Measurements from ENCODE around the gene EMC6. TPM values are rescaled to one million over a fixed set of nuclear protein-coding genes. Genes with fewer than 3 reads are reported as not detected.
A peak's percentile ranks its signal among the peaks of the same experiment; 100 is the strongest.

Gene EMC6
- total and polyA plus RNA-seq, 2 of the 4 experiments (the other 2 are of a cell fraction), result 10.9 to 80.5 TPM

DNA sequence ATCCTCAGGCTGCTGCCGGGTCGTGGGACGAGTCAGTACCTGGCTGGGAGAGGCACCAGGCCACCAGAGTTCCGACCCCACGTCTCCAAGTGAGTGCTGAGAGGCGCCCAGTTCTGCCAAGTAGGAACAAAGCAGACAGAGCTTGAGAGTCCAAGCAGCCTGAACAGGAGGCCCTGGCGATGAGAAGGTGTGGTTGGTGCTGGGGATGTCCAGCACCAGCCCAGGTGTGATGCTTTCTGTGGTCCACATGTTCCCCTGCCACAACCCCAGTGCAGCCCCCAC is 11.1 kb upstream of the EMC6 start:
- no TSS peak for BruUV-seq (replicated peaks)
- peaks cover 0 to 14% of the 10 kb centered on the region in 2 experiments; a peak in 2 of 4 replicates for H3K79me1 ChIP-seq (ENCODE audit: low read depth in 1 of 2, low read length in 2 of 2)
- H4K91ac ChIP-seq (ENCODE audit: insufficient read depth, low read depth, low read length), result no peak overlapping the region
- H3K4me3 ChIP-seq (ENCODE audit: insufficient read depth, low read depth, low read length), result no peak overlapping the region
- no peak overlapping the region for H2BK5ac ChIP-seq (ENCODE audit: low read depth, low read length, poor library complexity, severe bottlenecking)
- ATAC-seq (ENCODE audit: low read depth) (no peak), DNase-seq (no peak)
- H3K23ac ChIP-seq (ENCODE audit: low read depth, low read length), result no peak overlapping the region
- no peak overlapping the region for H2BK120ac ChIP-seq (ENCODE audit: low read depth, low read length)
- no peak overlapping the region for H3K56ac ChIP-seq (ENCODE audit: extremely low read depth, insufficient read depth, low read length)
- no peaks in the 10 kb centered on the region for H3K9me3 ChIP-seq (ENCODE audit: control insufficient read depth, insufficient read depth, low read length)
- no peak overlapping the region for H3K27ac ChIP-seq (ENCODE audit: insufficient read depth, low read length)
- peak overlapping the region; percentile 42 for H2AK9ac ChIP-seq (replicated peaks; ENCODE audit: low read depth, low read length, poor library complexity)
- intact Hi-C loops (cut with micrococcal nuclease), result no loop called here
- no peak overlapping the region for H3K4me2 ChIP-seq (ENCODE audit: low read depth, low read length)
- POLR2A ChIA-PET (ENCODE audit: unreplicated experiment), result no interaction called here
- peak overlapping the region; percentile 1 for H2AFZ ChIP-seq (replicated peaks; ENCODE audit: low read length, poor library complexity)
- no peak overlapping the region for H3K18ac ChIP-seq (ENCODE audit: low read depth, low read length)
- H4K20me1 ChIP-seq (ENCODE audit: insufficient read depth, low read length), result peaks cover 22% of the 10 kb centered on the region
- H2BK15ac ChIP-seq (ENCODE audit: low read depth, low read length), result no peak overlapping the region
- CTCF ChIA-PET, result no interaction called here
- WGBS, 2 experiments (ENCODE audit: extremely low coverage in 2 of 2, insufficient read length in 1 of 2), result no CpG with 5 or more reads among the region's 7 CpGs
- H3K4ac ChIP-seq (ENCODE audit: low read depth, low read length), result no peak overlapping the region
- dilution Hi-C loops (cut with HindIII; ENCODE audit: low sequenced_read_pairs, unreplicated experiment), result no loop called here
- peaks cover 16% of the 10 kb centered on the region; the same call in 1 of the 2 replicates for H3K36me3 ChIP-seq (ENCODE audit: control insufficient read depth, insufficient read depth, low read length)
- H2AK5ac ChIP-seq (ENCODE audit: low read depth, low read length), result no peak overlapping the region
- TF ChIP-seq RFX5 (IDR thresholded peaks at IDR 0.05; ENCODE audit: low read depth, low read length) (no peak), RAD21 (IDR thresholded peaks at IDR 0.05; ENCODE audit: low read length) (no peak), NFE2L2 (IDR thresholded peaks at IDR 0.05; ENCODE audit: low read depth, low read length) (no peak), SMC3 (IDR thresholded peaks at IDR 0.05; ENCODE audit: low read depth, low read length) (no peak), BHLHE40 (IDR thresholded peaks at IDR 0.05; ENCODE audit: low read depth, low read length) (no peak), CHD1 (IDR thresholded peaks at IDR 0.05; ENCODE audit: low read depth, low read length) (no peak), MAZ (IDR thresholded peaks at IDR 0.05; ENCODE audit: borderline replicate concordance, low read depth, low read length) (no peak), RCOR1 (IDR thresholded peaks at IDR 0.05; ENCODE audit: insufficient replicate concordance, low read length) (no peak), CEBPB (IDR thresholded peaks at IDR 0.05; ENCODE audit: low read depth, low read length) (no peak), FOS (IDR thresholded peaks at IDR 0.05; ENCODE audit: low read depth, low read length) (no peak), MXI1 (IDR thresholded peaks at IDR 0.05; ENCODE audit: borderline replicate concordance, low read depth, low read length) (no peak), MAFK (IDR thresholded peaks at IDR 0.05; ENCODE audit: low read depth, low read length) (no peak), POLR2A (IDR thresholded peaks at IDR 0.05; ENCODE audit: low read depth, low read length) (no peak)
- TF ChIP-seq, protein P1, sequence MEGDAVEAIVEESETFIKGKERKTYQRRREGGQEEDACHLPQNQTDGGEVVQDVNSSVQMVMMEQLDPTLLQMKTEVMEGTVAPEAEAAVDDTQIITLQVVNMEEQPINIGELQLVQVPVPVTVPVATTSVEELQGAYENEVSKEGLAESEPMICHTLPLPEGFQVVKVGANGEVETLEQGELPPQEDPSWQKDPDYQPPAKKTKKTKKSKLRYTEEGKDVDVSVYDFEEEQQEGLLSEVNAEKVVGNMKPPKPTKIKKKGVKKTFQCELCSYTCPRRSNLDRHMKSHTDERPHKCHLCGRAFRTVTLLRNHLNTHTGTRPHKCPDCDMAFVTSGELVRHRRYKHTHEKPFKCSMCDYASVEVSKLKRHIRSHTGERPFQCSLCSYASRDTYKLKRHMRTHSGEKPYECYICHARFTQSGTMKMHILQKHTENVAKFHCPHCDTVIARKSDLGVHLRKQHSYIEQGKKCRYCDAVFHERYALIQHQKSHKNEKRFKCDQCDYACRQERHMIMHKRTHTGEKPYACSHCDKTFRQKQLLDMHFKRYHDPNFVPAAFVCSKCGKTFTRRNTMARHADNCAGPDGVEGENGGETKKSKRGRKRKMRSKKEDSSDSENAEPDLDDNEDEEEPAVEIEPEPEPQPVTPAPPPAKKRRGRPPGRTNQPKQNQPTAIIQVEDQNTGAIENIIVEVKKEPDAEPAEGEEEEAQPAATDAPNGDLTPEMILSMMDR (conservative IDR thresholded peaks at IDR 0.05; ENCODE audit: low read depth, low read length), result no peak
- TF ChIP-seq, protein P2, sequence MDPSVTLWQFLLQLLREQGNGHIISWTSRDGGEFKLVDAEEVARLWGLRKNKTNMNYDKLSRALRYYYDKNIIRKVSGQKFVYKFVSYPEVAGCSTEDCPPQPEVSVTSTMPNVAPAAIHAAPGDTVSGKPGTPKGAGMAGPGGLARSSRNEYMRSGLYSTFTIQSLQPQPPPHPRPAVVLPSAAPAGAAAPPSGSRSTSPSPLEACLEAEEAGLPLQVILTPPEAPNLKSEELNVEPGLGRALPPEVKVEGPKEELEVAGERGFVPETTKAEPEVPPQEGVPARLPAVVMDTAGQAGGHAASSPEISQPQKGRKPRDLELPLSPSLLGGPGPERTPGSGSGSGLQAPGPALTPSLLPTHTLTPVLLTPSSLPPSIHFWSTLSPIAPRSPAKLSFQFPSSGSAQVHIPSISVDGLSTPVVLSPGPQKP (IDR thresholded peaks at IDR 0.05; ENCODE audit: borderline replicate concordance, low read depth, low read length), result no peak
- TF ChIP-seq, protein P3, sequence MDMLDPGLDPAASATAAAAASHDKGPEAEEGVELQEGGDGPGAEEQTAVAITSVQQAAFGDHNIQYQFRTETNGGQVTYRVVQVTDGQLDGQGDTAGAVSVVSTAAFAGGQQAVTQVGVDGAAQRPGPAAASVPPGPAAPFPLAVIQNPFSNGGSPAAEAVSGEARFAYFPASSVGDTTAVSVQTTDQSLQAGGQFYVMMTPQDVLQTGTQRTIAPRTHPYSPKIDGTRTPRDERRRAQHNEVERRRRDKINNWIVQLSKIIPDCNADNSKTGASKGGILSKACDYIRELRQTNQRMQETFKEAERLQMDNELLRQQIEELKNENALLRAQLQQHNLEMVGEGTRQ (IDR thresholded peaks at IDR 0.05; ENCODE audit: low read depth, low read length), result no peak
- no peak overlapping the region for H4K8ac ChIP-seq (ENCODE audit: low read depth in 2 of 2, low read length in 2 of 2)
- H3K9ac ChIP-seq (ENCODE audit: low read depth, low read length), result no peak overlapping the region
- peaks cover 8% of the 10 kb centered on the region for H3K4me1 ChIP-seq (ENCODE audit: control insufficient read depth, insufficient read depth, low read length)
- H2BK20ac ChIP-seq (ENCODE audit: low read depth, low read length), result no peak overlapping the region
- H3K14ac ChIP-seq (replicated peaks; ENCODE audit: low read depth, low read length), result no peak overlapping the region
- in situ Hi-C loops (cut with MboI; ENCODE audit: low sequenced_read_pairs), result no loop called here
- no peaks in the 10 kb centered on the region for H3K27me3 ChIP-seq (ENCODE audit: control insufficient read depth, insufficient read depth, low read length)
- no peak overlapping the region for H4K5ac ChIP-seq (ENCODE audit: low read depth, low read length)
- H3K9me1 ChIP-seq (ENCODE audit: insufficient read depth, low read length), result peaks cover 21% of the 10 kb centered on the region
